ENCODE measurements around the gene RPLP2. TPM values are rescaled to one million over a fixed set of nuclear protein-coding genes. Genes with fewer than 3 reads are reported as not detected.
A peak's percentile ranks its signal among the peaks of the same experiment; 100 is the strongest.

The RPLP2 gene
- total RNA-seq, 1 experiment from 2014 or later, result 3,468 TPM

- no peak for TF ChIP-seq REST (IDR thresholded peaks at IDR 0.05; ENCODE audit: insufficient read depth in 1 of 2, low read depth in 2 of 2, low read length in 1 of 2)
Measured at GRCh38 chr11:859394-860131, 49.8 kb downstream of the RPLP2 start (continued).

GRCh38 chr11:860234-861104 is 50.7 kb downstream of the RPLP2 start:
- no peak for DNase-seq (ENCODE audit: low read depth, low spot score)
- Histone ChIP-seq H3K27ac (ENCODE audit: low read length) (peak overlapping the region; percentile 31; the same call in 1 of the 2 replicates), H3K36me3 (ENCODE audit: control insufficient read depth, insufficient read depth, low read length) (no peaks in the 10 kb centered on the region), H3K9me3 (ENCODE audit: control insufficient read depth, insufficient read depth, low read depth, low read length) (no peaks in the 10 kb centered on the region), H3K4me1 (ENCODE audit: control insufficient read depth, insufficient read depth, low read length) (peaks cover 72% of the 10 kb centered on the region), H3K27me3 (ENCODE audit: control insufficient read depth, insufficient read depth, low read length) (no peaks in the 10 kb centered on the region), H3K4me3 (ENCODE audit: low read depth in 2 of 2, low read length in 2 of 2) (no peak overlapping the region)
- BruUV-seq (replicated peaks), result no TSS peak
- ATAC-seq, result peak; percentile 7; the same call in 1 of the 2 replicates
- intact Hi-C loops (cut with micrococcal nuclease; ENCODE audit: unreplicated experiment), result no loop called here
- ChIA-PET CTCF (interaction anchor here (0.6 kb wide), 1 partner anchor 91 kb away, joined by 3 read pairs; no protein-coding TSS in a partner anchor), POLR2A (interaction anchor here (0.6 to 1.3 kb wide), 2 partner anchors 56 to 339 kb away, joined by 3 read pairs; no protein-coding TSS in a partner anchor)
- 0 out of 2 replicates have a peak, but pooled peaks have one; percentile 46 for TF ChIP-seq POLR2AphosphoS5 (IDR thresholded peaks at IDR 0.05; ENCODE audit: low read depth, low read length)
- no peak for TF ChIP-seq TCF7L2 (IDR thresholded peaks at IDR 0.05; ENCODE audit: low read depth, low read length)
- in situ Hi-C loops (cut with HindIII; ENCODE audit: low pct_unique_long_range_greater_than_20kb, low sequenced_read_pairs), result no loop called here

GRCh38 chr11:861105-861479 is 51.3 kb downstream of the RPLP2 start:
- BruUV-seq (replicated peaks), result no TSS peak
- ATAC-seq (no peak), DNase-seq (ENCODE audit: low read depth, low spot score) (no peak)
- Histone ChIP-seq H3K27me3 (ENCODE audit: control insufficient read depth, insufficient read depth, low read length) (no peaks in the 10 kb centered on the region), H3K9me3 (ENCODE audit: control insufficient read depth, insufficient read depth, low read depth, low read length) (no peaks in the 10 kb centered on the region), H3K4me1 (ENCODE audit: control insufficient read depth, insufficient read depth, low read length) (peaks cover 76% of the 10 kb centered on the region), H3K4me3 (ENCODE audit: low read depth in 2 of 2, low read length in 2 of 2) (no peak overlapping the region), H3K36me3 (ENCODE audit: control insufficient read depth, insufficient read depth, low read length) (no peaks in the 10 kb centered on the region), H3K27ac (ENCODE audit: low read length) (no peak overlapping the region)
- CTCF ChIA-PET, result no interaction called here
- POLR2A ChIA-PET, result interaction anchor here (0.6 kb wide), 1 partner anchor 338 kb away, joined by 3 read pairs; no protein-coding TSS in a partner anchor
- in situ Hi-C loops (cut with HindIII; ENCODE audit: low pct_unique_long_range_greater_than_20kb, low sequenced_read_pairs) (no loop called here), intact Hi-C loops (cut with micrococcal nuclease; ENCODE audit: unreplicated experiment) (no loop called here)
- TF ChIP-seq CTCF (IDR thresholded peaks at IDR 0.05), result no peak
- TF ChIP-seq REST (IDR thresholded peaks at IDR 0.05; ENCODE audit: insufficient read depth in 1 of 2, low read depth in 2 of 2, low read length in 1 of 2), result no peak
- TF ChIP-seq SIN3A (IDR thresholded peaks at IDR 0.05; ENCODE audit: borderline replicate concordance, insufficient read depth, low read depth, low read length), result no peak
- TF ChIP-seq TCF7L2 (IDR thresholded peaks at IDR 0.05; ENCODE audit: low read depth, low read length), result no peak
- TF ChIP-seq POLR2AphosphoS5 (IDR thresholded peaks at IDR 0.05; ENCODE audit: low read depth, low read length), result no peak
